ENCODE data around the gene ACADS.
A peak's percentile ranks its signal among the peaks of the same experiment; 100 is the strongest.
"Not testable (repeated sequence)": the region's sequence is repeated elsewhere in the genome, so short reads cannot be mapped to it uniquely, and the experiment has no call there.

ACADS gene

GRCh38 chr12:120722784-120723183 lies 2.8 kb upstream of the ACADS start:
- TF ChIP-seq POLR2AphosphoS5 (IDR thresholded peaks at IDR 0.05; ENCODE audit: low read depth, low read length): no peak
- no peak for TF ChIP-seq TAF1 (IDR thresholded peaks at IDR 0.05; ENCODE audit: low read depth, low read length)
- TF ChIP-seq SPI1 (IDR thresholded peaks at IDR 0.05; ENCODE audit: low read depth, low read length): no peak
- TF ChIP-seq POLR2A (IDR thresholded peaks at IDR 0.05; ENCODE audit: low read depth, low read length): no peak
- no peak for TF ChIP-seq POU2F2 (IDR thresholded peaks at IDR 0.05; ENCODE audit: low read depth, low read length)
- TF ChIP-seq PAX5 (IDR thresholded peaks at IDR 0.05; ENCODE audit: insufficient read depth, low read length, severe bottlenecking): no peak
- FAIRE-seq: no peak
- no peak for DNase-seq (ENCODE audit: insufficient read length, low spot score)

GRCh38 chr12:120724720-120725119 lies 906 bp upstream of the ACADS start:
- DNase-seq (ENCODE audit: insufficient read length, low spot score) (no peak), FAIRE-seq (no peak)
- TF ChIP-seq POU2F2 (IDR thresholded peaks at IDR 0.05; ENCODE audit: low read depth, low read length) (no peak), POLR2A (IDR thresholded peaks at IDR 0.05; ENCODE audit: low read depth, low read length) (no peak), PAX5 (IDR thresholded peaks at IDR 0.05; ENCODE audit: insufficient read depth, low read length, severe bottlenecking) (no peak), SPI1 (IDR thresholded peaks at IDR 0.05; ENCODE audit: low read depth, low read length) (no peak), TAF1 (IDR thresholded peaks at IDR 0.05; ENCODE audit: low read depth, low read length) (no peak), POLR2AphosphoS5 (IDR thresholded peaks at IDR 0.05; ENCODE audit: low read depth, low read length) (no peak)

- no peak for DNase-seq (ENCODE audit: insufficient read length, low spot score)
- no peak for FAIRE-seq
- TF ChIP-seq POLR2A (IDR thresholded peaks at IDR 0.05; ENCODE audit: low read depth, low read length): no peak
- TF ChIP-seq POLR2AphosphoS5 (IDR thresholded peaks at IDR 0.05; ENCODE audit: low read depth, low read length): no peak
- TF ChIP-seq POU2F2 (IDR thresholded peaks at IDR 0.05; ENCODE audit: low read depth, low read length): no peak
- TF ChIP-seq TAF1 (IDR thresholded peaks at IDR 0.05; ENCODE audit: low read depth, low read length): no peak
Measured at GRCh38 chr12:120725151-120725658, 421 bp upstream of the ACADS start.

GRCh38 chr12:120726510-120726793 lies 826 bp downstream of the ACADS start:
- TF ChIP-seq POLR2AphosphoS5 (IDR thresholded peaks at IDR 0.05; ENCODE audit: low read depth, low read length) (no peak), TAF1 (IDR thresholded peaks at IDR 0.05; ENCODE audit: low read depth, low read length) (no peak), SPI1 (IDR thresholded peaks at IDR 0.05; ENCODE audit: low read depth, low read length) (no peak), PAX5 (IDR thresholded peaks at IDR 0.05; ENCODE audit: insufficient read depth, low read length, severe bottlenecking) (no peak), POLR2A (IDR thresholded peaks at IDR 0.05; ENCODE audit: low read depth, low read length) (no peak), POU2F2 (IDR thresholded peaks at IDR 0.05; ENCODE audit: low read depth, low read length) (no peak)
- FAIRE-seq (no peak), DNase-seq (ENCODE audit: insufficient read length, low spot score) (no peak)

- DNase-seq (ENCODE audit: insufficient read length, low spot score): no peak
- no peak for TF ChIP-seq SPI1 (IDR thresholded peaks at IDR 0.05; ENCODE audit: low read depth, low read length)
- TF ChIP-seq PAX5 (IDR thresholded peaks at IDR 0.05; ENCODE audit: insufficient read depth, low read length, severe bottlenecking): no peak
- TF ChIP-seq POU2F2 (IDR thresholded peaks at IDR 0.05; ENCODE audit: low read depth, low read length): no peak
- no peak for TF ChIP-seq POLR2A (IDR thresholded peaks at IDR 0.05; ENCODE audit: low read depth, low read length)
- no peak for TF ChIP-seq TAF1 (IDR thresholded peaks at IDR 0.05; ENCODE audit: low read depth, low read length)
- TF ChIP-seq POLR2AphosphoS5 (IDR thresholded peaks at IDR 0.05; ENCODE audit: low read depth, low read length): no peak
- FAIRE-seq: no peak
Measured at GRCh38 chr12:120726961-120727360, 1.3 kb downstream of the ACADS start.

- FAIRE-seq; DNase-seq (ENCODE audit: insufficient read length, low spot score): not testable (repeated sequence)
Measured at GRCh38 chr12:120732198-120732597, 6.6 kb downstream of the ACADS start.

- TF ChIP-seq POLR2A (IDR thresholded peaks at IDR 0.05; ENCODE audit: low read depth, low read length): no peak
- TF ChIP-seq SPI1 (IDR thresholded peaks at IDR 0.05; ENCODE audit: low read depth, low read length): no peak
- TF ChIP-seq PAX5 (IDR thresholded peaks at IDR 0.05; ENCODE audit: insufficient read depth, low read length, severe bottlenecking): no peak
- TF ChIP-seq TAF1 (IDR thresholded peaks at IDR 0.05; ENCODE audit: low read depth, low read length): no peak
- no peak for TF ChIP-seq POU2F2 (IDR thresholded peaks at IDR 0.05; ENCODE audit: low read depth, low read length)
- no peak for TF ChIP-seq POLR2AphosphoS5 (IDR thresholded peaks at IDR 0.05; ENCODE audit: low read depth, low read length)
- FAIRE-seq: peak; percentile 26
- DNase-seq (ENCODE audit: insufficient read length, low spot score): no peak
Measured at GRCh38 chr12:120733574-120733973, 7.9 kb downstream of the ACADS start.

GRCh38 chr12:120734210-120734609 lies 8.6 kb downstream of the ACADS start:
- TF ChIP-seq PAX5 (IDR thresholded peaks at IDR 0.05; ENCODE audit: insufficient read depth, low read length, severe bottlenecking) (no peak), TAF1 (IDR thresholded peaks at IDR 0.05; ENCODE audit: low read depth, low read length) (no peak), POU2F2 (IDR thresholded peaks at IDR 0.05; ENCODE audit: low read depth, low read length) (no peak), POLR2AphosphoS5 (IDR thresholded peaks at IDR 0.05; ENCODE audit: low read depth, low read length) (no peak), SPI1 (IDR thresholded peaks at IDR 0.05; ENCODE audit: low read depth, low read length) (no peak)
- DNase-seq (ENCODE audit: insufficient read length, low spot score): no peak
- FAIRE-seq: no peak

- DNase-seq (ENCODE audit: insufficient read length, low spot score) (no peak), FAIRE-seq (no peak)
- TF ChIP-seq POLR2A (IDR thresholded peaks at IDR 0.05; ENCODE audit: low read depth, low read length) (no peak), TAF1 (IDR thresholded peaks at IDR 0.05; ENCODE audit: low read depth, low read length) (no peak), SPI1 (IDR thresholded peaks at IDR 0.05; ENCODE audit: low read depth, low read length) (no peak), POU2F2 (IDR thresholded peaks at IDR 0.05; ENCODE audit: low read depth, low read length) (no peak), POLR2AphosphoS5 (IDR thresholded peaks at IDR 0.05; ENCODE audit: low read depth, low read length) (no peak), PAX5 (IDR thresholded peaks at IDR 0.05; ENCODE audit: insufficient read depth, low read length, severe bottlenecking) (no peak)
Measured at GRCh38 chr12:120735181-120735580, 9.6 kb downstream of the ACADS start.

- no peak for TF ChIP-seq TAF1 (IDR thresholded peaks at IDR 0.05; ENCODE audit: low read depth, low read length)
- TF ChIP-seq POLR2A (IDR thresholded peaks at IDR 0.05; ENCODE audit: low read depth, low read length): no peak
- TF ChIP-seq PAX5 (IDR thresholded peaks at IDR 0.05; ENCODE audit: insufficient read depth, low read length, severe bottlenecking): no peak
- no peak for TF ChIP-seq POLR2AphosphoS5 (IDR thresholded peaks at IDR 0.05; ENCODE audit: low read depth, low read length)
- no peak for TF ChIP-seq POU2F2 (IDR thresholded peaks at IDR 0.05; ENCODE audit: low read depth, low read length)
- no peak for DNase-seq (ENCODE audit: insufficient read length, low spot score)
- FAIRE-seq: no peak
Measured at GRCh38 chr12:120736404-120737331, 11.0 kb downstream of the ACADS start.
